NCI-H146 (cell line): ENCODE measurements around the gene KRT14.
"Not testable (repeated sequence)": the region's sequence is repeated elsewhere in the genome, so short reads cannot be mapped to it uniquely, and the experiment has no call there.

Source experiments
- DNase-seq: peaks from one replicate; lab custom pipeline; 2025; lab: John Stamatoyannopoulos, UW

The KRT14 gene

GRCh38 chr17:41622340-41623183 is 35.9 kb upstream of the KRT14 start:
- not testable (repeated sequence) for DNase-seq

GRCh38 chr17:41621916-41622315 is 35.2 kb upstream of the KRT14 start:
- DNase-seq, result no peak

DNA sequence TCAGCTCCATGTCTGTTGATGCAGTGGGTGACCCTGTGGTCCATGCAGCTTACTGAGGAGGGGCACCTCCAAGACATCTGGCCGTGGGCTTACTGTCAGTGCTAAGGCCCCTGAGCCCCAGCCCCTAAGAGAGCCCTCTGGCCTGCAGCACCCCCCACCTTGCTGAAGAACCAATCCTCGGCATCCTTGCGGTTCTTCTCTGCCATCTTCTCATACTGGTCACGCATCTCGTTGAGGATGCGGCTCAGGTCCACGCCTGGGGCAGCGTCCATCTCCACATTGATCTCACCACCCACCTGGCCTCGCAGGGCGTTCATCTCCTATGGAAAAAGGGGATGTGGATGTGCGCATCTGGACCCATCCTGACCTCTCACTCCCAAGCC is 34.7 kb upstream of the KRT14 start:
- DNase-seq, result not testable (repeated sequence)

DNA sequence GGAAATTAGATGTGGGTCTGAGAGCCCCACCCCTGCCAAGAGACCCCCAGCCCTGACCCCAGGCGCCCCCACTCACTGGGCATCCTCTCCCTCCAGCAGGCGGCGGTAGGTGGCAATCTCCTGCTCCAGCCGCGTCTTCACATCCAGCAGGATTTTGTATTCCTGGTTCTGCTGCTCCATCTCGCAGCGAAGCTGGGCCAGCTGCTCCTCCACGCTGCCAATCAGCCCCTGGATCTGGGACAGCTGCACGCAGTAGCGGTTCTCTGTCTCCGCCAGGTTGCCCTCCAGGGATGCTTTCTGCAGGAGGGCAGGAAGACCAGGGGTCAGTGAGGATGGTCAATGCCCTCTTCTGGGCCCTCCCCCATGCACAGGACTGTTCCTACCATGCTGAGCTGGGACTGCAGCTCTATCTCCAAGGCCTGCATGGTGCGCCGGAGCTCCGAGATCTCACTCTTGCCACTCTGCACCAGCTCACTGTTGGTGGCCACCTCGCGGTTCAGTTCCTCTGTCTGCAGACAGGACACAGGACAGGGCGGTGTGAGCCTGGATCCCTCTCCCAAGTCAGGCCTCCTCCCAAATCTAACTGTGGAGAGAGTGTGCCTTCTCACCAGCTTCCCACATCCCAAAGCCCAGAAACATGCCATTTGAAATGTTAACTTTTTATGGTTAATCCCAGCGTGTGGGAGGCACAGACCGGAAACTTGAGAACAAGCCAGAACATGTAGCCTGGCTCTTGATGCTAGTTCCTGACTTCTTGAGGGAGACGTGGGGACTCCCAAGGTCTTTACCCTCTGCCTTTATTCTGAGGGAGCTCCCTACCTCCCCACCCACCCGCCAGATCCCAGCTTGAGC is 34.1 kb upstream of the KRT14 start:
- DNase-seq, result no peak

GRCh38 chr17:41619927-41620582 is 33.4 kb upstream of the KRT14 start:
- DNase-seq, result not testable (repeated sequence)

DNA sequence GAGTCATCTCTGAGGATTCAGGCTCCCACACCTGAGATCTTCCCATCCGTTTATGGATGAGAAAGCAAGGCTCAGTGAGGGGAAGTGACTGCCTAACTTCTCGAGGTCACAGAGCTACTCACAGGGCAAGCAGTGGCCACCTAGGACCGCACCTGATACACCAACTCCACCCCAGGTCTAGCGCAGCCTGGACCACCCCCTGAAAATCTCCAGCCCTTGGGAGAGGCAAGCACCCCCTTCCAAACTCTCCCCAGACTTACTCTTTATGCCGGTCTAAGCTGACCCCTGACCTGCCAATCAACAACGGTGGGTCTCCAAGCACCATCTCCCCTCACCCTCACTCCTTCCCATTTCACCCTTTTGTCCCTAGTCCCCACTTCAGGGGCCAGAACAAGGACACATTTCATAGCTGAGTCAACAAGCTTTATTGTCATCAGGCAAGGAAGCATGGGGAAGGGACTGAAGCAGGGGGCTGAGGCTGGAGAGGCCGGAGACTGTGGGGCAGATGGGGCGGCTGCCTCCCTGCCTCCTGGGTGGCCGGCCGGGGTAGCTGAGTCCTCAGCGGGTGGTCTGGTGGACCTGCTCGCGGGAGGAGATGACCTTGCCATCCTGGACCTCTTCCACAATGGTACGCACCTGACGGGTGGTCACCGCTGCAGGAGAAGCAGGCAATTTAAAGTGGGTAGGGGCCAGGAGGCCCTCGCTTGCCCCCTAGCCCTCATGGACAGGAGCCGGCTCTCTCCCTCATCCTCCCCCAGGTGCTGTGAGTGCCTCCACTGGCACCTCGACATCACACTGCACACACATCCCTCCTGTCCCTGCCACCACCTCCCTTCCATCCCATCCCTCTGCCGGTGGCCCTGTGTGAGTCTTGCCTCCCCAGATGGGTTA is 32.6 kb upstream of the KRT14 start:
- no peak for DNase-seq

- no peak for DNase-seq
Observed at GRCh38 chr17:41618341-41619035, 31.8 kb upstream of the KRT14 start.

GRCh38 chr17:41617698-41618097 is 31.0 kb upstream of the KRT14 start:
- no peak for DNase-seq

- no peak for DNase-seq
Observed at GRCh38 chr17:41617136-41617535, 30.4 kb upstream of the KRT14 start.

DNA sequence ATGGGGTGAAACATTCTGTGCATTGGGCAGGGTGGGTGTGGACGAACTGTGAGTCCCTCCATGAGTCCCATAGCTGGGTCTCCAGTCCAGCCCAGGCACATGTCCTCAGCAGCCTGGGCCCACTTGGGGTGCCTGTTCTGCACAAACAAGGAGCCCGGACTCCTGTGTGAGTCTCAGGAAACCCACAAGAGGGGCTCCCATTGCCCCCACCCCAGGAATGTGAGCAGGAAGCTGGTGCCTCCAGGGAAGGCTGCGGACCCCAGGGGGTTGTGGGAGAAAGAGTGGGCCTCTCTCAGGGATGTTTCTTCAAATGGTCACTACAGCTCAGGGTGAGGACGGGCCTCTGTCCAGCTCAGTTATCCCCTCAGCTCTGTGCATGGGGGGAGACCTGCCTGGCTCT is 29.8 kb upstream of the KRT14 start:
- DNase-seq, result not testable (repeated sequence)

DNA sequence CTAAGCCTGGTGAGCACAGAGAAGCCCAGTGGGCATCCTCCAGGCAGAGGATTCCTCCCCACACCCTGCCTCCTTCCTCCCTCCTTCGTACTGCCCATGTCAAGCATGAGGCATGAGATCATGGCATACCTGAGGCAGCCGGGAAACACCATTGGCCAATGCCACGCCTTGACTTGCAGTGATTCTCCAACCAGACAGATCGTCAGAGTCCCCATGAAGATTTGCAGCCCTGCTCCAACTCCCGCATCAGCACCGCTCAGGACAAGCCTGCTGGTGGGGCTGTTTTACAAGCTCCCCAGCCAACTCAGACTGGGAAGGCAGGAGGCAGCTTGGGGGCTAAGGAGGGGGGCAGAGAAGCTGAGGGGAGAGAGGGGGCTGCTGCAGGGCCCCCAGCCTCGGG is 28.8 kb upstream of the KRT14 start:
- peak; percentile 55 for DNase-seq

GRCh38 chr17:41614767-41615166 is 28.1 kb upstream of the KRT14 start:
- DNase-seq, result peak; percentile 29

GRCh38 chr17:41614098-41614497 is 27.4 kb upstream of the KRT14 start:
- no peak for DNase-seq

DNA sequence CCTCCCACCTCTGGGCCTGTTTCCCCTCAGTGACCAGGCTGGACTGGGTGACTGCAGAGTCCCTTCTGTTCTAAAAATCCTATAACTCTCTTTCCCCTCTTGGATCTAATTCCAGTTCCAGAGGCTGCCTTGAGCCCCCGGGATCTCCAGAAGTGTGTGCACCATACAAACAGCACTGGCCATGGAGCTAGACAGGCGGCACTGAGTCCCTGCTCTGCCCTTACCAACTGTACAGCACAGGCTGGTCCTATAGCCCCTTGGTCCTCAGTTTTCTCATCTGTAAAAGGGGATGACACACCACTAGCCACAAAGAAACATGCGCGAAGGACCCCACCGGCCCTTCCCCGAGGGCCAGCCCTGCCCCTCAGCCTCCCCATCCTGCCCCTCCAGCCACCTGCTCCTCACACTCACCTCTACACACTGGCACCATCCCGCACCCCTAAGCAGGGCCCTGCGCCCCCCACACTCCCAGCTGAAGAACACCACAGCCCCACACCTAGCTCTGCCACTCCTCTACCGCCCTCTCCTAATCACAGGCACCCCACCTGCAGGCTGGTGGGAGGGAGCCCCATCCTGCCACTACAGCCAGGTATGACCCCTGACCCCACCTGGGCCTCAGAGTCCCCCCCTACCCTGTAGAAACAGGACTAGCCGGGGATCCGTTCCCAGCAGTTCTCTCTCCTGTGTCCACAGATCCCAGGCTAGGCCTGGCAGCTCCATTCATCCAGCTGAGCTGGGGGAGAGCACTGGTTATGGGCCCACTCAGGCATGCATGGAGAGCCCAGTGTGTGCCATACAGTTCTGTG is 26.8 kb upstream of the KRT14 start:
- no peak for DNase-seq

- DNase-seq, result not testable (repeated sequence)
Observed at GRCh38 chr17:41612376-41613160, 25.9 kb upstream of the KRT14 start, which contains the start of gene KRT16. TSS of gene KRT16 (minus strand) at chr17:41612767. CDS start at chr17:41612688, 79 bp downstream.

DNA sequence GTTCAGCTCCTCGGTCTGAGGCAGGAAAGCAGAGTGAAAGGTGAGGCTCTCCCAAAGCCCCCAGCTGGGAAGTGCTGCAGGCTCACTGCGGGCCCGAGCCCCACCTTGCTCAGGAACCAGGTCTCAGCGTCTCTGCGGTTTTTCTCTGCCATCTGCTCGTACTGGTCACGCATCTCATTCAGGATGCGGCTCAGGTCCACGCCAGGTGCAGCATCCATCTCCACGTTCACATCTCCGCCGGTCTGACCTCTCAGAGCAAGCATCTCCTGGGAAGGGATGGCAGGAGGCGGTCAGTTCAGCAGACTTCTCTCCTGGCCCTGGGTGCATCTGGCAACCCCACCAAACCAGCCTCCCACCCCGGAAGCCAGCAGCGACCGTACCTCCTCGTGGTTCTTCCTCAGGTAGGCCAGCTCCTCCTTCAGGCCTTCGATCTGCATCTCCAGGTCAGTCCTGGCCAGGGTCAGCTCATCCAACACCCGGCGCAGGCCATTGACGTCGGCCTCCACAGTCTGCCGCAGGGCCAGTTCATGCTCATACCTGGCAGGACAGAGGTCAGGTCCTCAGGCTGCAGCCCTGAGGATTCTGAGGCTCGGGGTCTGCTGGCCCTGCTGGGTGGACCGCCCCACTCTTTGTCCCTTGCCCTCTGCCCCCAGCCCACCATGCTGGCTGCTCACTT is 24.4 kb upstream of the KRT14 start:
- DNase-seq, result no peak

GRCh38 chr17:41610061-41610517 is 23.4 kb upstream of the KRT14 start:
- DNase-seq, result peak; percentile 9

DNA sequence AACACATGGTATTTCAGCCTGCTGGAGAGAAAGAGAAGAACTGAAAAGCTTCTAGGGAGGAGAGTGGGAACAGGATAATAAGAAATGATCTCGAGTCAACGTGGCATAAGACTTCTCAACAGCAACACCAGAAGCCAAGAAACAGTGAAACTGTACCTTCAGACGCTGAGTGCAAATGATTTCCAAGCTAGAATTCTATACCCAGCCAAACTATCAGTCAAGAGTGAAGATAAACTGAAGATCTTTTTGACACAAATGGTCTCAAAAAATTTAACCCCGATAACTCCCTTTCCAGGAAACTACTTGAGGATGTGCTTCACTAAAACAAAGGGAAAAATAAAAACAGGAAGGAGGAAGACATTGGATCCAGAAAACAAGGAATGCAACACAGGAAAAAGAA is 20.2 kb upstream of the KRT14 start:
- DNase-seq, result not testable (repeated sequence)
